Hematopoietic multipotent progenitor cell treated with erythropoietin and hydrocortisone succinate and interleukin-3 and kit ligand, for 17 days (in vitro differentiated cells): Measurements from ENCODE around the gene CDH1.

Source experiments
- DNase-seq: peaks from one replicate; pipeline ENCODE4 v3.0.0-alpha.2; 2015; ENCODE audit warnings: low spot score

CDH1 gene

DNA sequence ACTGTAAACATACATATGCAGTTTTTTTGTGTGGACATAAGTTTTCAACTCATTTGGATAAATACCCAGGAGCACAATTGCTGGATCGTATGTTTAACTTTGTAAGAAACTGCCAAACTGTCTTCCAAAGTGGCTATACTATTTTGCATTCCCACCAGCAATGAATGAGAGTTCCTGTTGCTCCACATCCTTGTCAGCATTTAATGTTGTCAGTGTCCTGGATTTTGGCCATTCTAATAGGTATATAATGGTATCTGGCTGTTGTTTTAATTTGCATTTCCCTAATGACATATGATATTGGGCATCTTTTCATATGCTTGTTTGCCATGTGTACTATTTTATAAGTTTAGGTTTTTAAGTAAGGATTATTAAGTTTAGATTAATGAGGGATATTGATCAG lies 120.4 kb downstream of the CDH1 start:
- DNase-seq, result no peak

- DNase-seq, result no peak
These were observed 122.7 kb downstream of the CDH1 start for GRCh38 chr16:68859828-68860227.

DNA sequence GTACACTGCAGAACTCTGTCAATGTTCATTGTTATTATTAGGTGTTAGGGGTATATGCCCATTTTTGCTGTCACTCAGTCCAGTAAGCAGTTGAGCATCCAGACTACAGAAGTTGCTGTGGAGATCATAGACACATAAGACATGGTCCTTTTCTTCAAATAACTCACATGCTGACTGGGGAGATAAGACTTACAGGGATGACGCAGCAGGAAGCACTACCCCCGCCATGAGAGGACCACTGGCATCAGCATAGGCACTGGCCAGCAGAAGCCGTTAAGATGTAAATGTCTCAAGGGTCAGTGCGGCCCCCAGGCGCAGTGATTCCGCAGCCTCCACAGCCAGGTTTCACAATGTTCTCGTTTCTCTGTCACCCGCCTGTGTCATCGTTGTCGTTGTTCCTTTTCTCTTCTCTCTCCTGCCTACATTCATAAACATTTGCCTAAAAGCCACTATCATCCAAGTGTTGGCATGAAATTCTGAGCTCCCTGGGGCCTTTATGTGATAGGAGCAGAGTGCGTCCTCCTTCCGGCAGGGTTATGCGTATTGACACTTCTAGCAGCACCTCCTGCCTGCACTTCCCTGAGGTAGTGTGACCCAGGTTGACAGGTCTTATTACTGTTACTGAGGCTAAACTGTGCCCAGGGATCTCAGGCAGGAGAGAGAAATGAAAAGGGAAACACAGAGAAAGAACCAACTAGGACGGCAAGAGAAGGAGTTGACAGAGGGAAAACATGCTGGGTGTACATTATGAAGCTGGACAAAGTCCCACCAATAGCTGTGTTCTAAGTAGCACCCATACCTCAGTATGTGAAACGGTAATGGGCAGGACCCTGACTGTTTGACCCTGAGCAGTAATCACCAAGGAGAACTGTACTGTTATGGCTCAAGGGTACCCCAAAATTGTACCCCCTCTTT lies 124.1 kb downstream of the CDH1 start:
- no peak for DNase-seq

GRCh38 chr16:68866933-68867332 lies 129.8 kb downstream of the CDH1 start:
- DNase-seq, result no peak

- DNase-seq, result no peak
These were observed 132.5 kb downstream of the CDH1 start for GRCh38 chr16:68869492-68870088.

DNA sequence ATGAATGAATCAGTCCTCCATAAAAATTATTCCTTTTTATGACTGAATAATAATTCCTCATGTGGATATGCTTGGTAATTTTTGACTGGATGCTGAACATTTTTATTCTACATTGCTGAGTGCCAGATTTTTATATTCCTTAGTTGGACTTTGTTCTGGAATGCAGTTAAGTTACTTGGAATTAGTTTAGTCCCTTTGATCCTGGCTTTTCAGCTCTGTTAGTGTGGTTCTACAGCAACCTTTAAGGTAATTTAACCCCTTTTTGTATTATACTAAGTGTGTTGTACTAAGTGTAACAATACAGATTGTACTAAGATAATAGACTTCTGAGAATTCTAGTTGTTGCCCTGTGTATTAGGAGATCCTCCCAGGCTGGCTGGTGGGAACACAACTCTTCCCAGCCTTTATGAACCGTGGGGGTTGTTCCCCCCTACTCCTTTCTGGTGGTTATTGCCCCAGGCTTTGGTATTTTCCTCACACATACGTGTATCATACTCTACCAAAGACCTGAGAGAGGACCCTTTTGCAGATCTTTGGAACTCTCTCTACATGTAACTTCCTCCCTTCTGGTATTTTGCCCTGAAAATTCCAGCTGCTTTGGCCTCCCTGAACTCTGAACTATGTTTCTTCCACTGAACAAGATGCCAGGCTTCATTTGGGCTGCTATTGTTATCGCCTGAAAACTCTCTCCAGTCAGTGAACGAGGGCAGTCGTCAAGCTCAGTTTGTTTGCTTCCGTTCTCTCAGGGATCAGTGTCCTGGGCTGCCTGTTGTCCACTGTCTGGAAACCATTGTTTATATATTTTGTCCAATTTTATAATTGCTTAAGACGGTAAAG lies 136.8 kb downstream of the CDH1 start:
- no peak for DNase-seq

GRCh38 chr16:68875871-68876270 lies 138.8 kb downstream of the CDH1 start:
- no peak for DNase-seq

DNA sequence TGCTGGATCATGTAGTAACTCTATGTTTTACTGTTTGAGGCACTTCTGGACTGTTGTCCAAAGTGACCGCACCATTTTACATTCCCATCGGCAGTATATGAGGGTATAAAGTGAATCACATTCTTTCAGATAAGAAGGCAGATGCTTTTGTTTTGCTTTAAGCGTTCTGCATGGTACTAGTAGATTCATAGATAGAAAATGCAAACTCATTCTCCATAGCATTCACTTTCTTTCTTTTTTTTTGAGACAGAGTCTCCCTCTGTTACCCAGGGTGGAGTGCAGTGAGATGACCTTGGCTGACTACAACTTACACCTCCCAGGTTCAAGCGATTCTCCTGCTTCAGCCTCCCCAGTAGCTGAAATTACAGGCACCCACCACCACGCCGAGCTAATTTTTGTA lies 146.6 kb downstream of the CDH1 start:
- no peak for DNase-seq

DNA sequence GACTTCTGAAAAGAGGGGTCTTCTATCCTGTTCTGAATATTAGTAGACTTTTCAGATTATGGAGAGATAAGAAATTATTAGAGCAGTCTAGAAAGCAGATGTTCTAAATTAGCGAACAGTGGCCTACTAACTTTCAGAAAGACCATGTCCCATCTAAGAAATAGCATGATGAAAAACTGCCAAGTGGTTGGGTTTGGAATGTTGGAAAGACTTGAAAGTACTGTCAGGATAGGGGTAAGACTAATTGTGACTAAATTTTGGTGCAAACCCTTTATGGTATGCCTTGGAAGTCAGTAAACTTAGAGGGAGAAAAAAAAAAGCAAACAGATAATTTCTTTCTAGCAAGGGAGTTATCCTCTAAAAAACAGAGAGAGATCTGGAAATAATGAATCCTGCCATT lies 147.3 kb downstream of the CDH1 start:
- no peak for DNase-seq
